NCI-H2196 treated with DMSO at 0.1 percent for 48 hours (cell line): ENCODE results near the gene SBSN.

Source experiments
- DNase-seq: peaks from one replicate; lab custom pipeline; 2025; ENCODE audit not compliant: unreplicated experiment; lab: John Stamatoyannopoulos, UW

Gene SBSN

GRCh38 chr19:35528218-35529038 lies at the start of gene SBSN:
TSS of gene SBSN (minus strand) at chr19:35528311. CDS start at chr19:35528281, 30 bp downstream.
- DNase-seq = no peak

GRCh38 chr19:35571406-35571965 lies 43.4 kb upstream of the SBSN start:
- DNase-seq = no peak

DNA sequence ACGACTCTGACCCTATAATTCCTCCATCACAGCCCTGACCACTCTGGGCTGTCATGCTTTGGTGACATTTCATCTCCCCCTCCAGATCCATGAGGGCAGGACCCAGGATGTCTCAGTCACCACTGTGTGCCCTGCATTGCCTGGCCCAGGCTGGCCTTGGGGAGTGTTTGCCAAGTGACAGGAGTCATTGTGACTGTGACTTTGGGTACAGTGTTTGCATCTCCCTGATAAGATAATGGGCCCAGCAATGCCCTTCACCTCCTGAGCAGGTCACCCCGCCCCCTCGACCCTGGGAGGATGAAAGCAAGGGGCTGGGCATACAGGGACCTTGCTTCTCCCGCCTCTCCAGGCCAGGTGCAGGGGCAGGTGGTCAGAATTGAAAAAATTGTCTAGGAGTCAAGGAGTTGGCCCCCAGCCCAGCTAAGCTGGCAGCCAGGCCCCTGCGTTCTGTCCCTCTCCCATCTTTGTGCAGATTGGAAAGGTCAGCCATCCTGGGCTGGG lies 41.2 kb upstream of the SBSN start:
- no peak for DNase-seq

GRCh38 chr19:35566738-35567137 lies 38.6 kb upstream of the SBSN start:
- no peak for DNase-seq

DNA sequence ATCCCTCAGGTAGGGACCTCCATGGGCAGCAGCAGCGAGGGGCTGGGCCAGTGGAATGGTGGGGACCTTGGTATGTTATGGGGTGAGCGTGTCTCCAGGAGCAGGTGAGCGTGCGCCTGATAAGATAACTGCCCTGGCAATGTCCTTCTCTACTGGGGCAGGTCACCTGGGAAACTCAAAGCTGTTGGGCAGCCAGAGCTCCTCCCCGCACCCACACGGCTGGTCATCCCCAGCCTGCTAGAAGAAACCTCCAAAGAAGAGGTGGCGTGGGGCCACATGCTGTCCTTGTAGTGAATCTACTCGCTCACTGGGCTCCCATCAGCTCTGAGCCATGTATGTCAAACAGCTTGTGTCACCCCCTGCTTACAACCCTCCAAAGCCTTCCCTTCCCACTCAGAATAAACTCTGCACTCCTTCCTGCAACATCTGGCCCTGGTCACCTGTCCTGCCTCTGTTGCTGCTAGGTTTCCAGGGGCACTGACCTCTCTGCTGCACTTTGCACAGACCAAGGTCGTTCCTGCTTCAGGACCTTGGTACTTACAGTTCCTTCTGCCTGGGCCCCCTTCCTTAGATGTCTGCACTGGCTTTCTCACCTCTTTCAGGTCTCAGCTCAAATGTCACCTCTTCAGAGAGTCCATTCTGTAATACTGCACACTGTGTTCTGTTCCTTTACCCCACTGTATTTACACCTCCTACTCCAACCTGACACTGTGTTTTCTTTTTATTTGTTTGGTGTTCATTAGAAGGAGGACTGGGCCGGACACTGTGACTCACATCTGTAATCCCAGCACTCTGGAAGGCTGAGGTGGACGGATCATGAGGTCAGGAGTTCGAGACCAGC lies 37.1 kb upstream of the SBSN start:
- no peak for DNase-seq

DNA sequence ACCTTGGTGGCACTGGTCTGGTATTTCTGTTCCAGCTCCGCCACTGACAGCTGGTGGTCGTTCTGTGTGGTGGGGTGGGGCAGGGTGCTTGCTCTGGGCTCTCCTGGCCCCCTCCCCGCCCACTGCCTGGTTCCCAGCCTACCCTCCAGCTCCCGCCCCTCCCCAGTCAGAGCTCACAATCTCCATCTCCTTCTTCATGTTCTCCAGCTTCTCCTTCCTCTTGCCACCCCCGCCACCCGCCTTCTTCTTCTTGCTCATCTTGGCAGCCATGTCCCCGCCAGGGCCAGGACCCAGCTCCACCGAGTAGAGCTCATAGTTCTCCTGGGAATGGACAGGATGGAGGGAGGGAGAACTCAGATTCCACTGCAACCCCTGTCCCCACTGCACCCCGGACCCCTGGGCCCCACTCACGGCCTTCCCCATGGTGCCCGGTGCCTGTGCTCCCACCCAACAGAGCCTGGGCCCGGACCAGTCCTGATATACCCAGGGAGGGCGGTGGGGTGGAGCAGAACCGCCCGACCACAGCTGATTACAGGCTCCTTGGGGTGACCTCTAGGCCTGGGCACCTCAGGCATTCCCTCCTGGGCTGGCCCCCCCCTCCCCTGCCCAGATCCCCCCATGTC lies 35.2 kb upstream of the SBSN start, which contains the start of gene ATP4A:
ATP4A (minus strand) TSS at position 452 of the 623 bp plus-strand sequence; CDS start at position 423, 29 bp downstream.
- no peak for DNase-seq

GRCh38 chr19:35562776-35563175 lies 34.7 kb upstream of the SBSN start:
- DNase-seq = no peak

DNA sequence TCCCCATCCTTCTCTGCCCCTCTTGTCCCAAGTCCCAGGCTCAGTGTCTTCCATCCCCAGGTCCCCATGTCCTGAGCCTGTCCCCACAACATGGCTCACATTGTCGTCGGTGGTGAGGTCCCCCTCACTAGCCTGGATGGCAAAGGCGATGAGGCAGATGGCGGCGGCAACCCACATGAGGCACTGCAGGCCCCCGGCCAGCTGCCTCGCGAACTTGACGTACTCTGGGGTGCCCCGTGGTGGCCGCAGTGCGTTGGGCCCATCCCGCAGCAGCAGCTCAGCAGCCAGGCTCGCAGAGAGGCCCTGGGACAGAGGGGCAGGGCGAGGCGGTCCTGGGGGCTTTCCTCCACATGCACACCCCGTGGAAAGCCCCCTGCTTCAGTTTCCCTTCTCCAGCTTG lies 34.2 kb upstream of the SBSN start:
- DNase-seq = no peak

DNA sequence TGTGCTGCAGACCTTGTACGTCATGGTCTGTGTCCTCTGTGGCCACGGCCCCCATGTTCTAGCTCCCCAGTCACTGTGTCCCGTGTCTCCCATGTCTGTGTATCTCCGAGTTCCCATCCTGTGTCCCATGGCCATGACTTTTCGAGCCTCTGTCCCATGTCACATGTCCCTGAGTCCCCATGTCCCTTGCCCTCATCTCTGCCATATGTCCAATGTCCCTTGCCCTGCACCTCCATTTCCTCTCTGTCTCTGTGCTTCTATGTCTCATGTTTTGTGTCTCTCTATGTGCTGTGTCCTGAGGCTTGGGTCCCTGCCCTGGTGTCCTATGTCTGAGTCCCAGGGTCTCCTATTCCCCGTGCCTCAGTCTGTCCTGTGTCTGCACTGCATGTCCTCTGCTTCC lies 33.3 kb upstream of the SBSN start:
- no peak for DNase-seq

DNA sequence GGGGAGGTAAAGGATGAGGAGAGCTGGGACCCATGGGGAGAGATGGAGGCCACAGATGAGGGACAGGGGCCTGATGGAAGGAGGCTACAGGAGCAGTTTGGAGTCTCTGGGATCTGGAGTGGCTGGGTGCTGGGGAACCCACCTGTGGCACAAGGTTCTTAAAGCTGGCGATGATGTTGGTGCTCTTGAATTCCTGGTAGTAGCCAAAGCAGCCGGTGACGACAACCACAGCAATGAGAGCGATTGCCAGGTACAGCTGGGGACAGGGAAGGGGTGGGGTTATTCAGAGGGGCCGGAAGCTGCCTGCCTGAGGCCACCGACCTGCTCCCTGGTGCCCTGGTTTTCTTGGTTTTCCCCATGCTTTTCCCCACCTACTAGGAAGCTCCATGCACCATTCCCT lies 32.6 kb upstream of the SBSN start:
- no peak for DNase-seq

DNA sequence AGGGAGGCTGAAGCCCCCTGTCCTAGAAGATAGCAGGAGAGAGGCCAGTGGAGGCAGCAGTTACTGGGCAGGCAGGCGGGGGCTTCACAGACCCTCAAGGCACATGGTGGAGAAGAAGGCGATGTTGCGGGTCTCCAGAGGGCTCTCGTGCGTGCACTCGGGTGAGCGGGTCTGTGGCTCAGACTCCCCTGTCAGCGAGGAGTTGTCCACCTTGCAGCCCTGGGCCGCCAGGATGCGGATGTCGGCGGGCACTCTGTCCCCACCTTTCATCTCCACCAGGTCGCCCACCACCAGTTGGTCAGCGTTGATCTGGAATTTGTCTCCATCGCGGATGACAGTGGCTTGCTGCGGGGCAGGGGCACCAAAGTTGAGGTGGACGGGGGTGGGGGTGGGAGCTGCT lies 32.2 kb upstream of the SBSN start:
- no peak for DNase-seq

- no peak for DNase-seq
Observed at GRCh38 chr19:35559781-35560180, 31.7 kb upstream of the SBSN start.

DNA sequence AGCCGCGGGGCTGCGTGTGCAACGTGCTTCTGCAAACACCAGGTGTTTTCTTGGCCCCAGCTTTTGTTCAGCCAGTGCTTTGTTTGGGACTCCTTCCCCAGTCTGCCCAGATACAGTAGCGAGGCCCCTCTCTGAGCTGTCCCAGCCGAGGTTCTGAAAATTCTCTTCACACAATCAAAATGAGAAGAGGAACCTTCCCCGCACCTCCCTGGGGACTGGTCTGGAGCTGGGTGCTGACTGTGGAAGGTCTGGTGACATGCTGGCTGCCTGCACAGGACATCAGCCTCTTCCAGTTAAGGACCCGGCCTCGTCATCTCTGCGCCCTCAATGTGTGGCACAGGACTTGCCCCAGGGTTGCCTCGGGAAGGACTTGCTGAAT lies 31.2 kb upstream of the SBSN start:
- DNase-seq = no peak

DNA sequence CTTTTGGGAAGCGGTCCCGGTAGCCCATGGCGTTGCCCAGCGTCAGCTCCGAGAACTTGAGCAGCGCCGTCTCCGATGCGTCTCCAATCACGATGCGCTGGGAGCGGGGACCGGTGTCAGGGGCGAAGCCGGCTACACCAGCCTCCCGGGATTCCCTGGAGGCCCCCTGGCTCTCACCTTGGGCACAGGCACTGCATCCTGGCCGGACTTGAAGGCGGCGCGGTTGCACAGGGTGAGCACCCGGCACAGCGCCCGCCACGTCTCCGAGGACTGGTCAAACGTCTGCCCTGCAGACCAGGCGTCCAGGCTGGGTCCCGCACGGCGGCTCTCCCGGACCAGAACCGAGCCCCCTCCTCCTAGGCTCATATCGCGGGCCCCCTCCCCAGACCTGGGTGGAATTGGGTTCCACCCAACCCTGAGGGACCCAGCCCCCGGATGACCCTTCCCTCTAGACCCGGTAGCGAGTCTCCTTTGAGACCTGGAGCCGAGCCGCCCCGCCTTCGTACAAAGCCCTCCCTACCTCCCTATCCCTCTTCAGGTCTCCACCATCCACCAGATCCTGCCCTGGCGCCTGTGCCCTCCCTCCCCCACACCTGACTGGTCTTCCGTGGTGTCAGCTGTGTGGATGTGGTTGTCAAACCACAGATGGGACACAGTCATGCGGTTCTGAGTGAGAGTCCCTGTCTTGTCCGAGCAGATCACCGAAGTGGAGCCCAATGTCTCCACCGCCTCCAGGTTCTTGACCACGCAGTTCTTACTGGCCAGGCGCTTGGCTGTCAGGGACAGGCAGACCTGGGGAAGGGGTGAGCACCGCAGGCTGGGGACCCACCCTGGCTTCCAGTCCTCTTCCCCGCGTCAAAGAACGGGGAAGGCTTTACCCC lies 30.5 kb upstream of the SBSN start:
- DNase-seq = no peak

GRCh38 chr19:35557539-35558399 lies 29.7 kb upstream of the SBSN start:
- no peak for DNase-seq

DNA sequence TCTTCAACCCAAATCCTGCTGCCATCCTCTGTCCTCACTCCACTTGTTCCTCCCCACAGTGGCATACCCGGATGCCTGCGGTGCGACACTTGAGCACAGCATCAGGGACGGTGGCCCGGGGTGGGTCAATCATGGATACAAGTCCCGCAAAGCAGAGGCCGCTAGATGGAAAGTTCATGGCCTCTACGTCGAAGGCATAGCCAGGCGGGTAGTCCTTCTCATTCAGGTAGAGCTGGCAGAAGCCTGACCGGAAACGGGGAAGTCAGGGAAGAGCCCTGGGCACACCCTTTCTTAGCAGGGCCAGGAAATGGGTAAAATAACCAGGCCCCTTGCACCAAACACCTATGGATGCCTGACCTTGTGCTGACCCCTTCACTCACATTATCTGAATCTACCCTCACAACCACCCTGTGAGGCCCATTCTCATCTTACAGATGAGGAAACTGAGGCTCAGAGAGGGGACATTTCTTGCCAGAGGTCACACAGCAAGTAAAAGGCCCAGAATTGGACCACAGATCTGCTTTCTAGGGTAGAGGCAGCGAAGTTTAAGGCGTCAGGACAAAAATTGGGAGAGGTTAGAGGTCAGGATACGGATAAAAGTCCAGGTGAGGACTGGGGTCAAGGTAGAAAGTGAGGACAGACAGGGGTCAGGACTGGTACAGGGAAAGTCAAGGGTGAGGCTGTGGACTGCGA lies 28.9 kb upstream of the SBSN start:
- DNase-seq = no peak

DNA sequence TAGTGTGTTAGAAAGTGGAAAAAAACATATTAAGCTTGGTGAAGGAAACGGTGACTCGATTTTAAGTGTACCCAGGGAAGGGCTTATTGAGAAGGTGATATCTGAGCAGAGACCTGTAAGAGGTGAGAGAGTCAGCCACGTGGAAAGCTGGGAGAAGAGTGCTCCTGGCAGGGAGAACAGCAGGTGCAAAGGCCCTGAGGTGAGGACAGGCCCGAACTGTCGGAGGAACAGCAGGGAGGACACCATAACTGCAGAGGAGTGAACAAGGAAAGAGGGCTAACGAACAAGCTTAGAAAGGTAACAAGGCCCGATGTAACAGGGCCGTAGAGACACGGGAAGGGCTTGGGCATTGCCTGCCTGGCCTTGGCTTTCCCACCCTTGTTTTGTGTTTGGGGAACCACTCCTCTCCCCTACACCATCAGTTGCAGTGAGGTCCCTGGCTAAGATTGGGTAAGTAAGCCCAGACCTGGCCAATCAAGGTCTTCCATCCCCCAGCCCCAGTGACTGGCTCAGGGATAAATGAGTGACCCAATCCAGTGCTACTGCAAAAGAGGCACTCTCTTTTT lies 28.0 kb upstream of the SBSN start:
- DNase-seq = no peak

GRCh38 chr19:35555301-35556005 lies 27.3 kb upstream of the SBSN start:
- no peak for DNase-seq
